SK-N-SH (cell line): ENCODE results near the gene CNST. TPM values are rescaled to one million over a fixed set of nuclear protein-coding genes. Genes with fewer than 3 reads are reported as not detected.
"Not testable (repeated sequence)": the region's sequence is repeated elsewhere in the genome, so short reads cannot be mapped to it uniquely, and the experiment has no call there.

Source experiments
- CTCF ChIA-PET: fragments of 300-600, 350-600 bp; formaldehyde crosslinking; extraction: SDS; loops from one replicate; lab custom pipeline; 2021; lab: Yijun Ruan, JAX
- POLR2A ChIA-PET: fragments of 350-600 bp; sonication (Branson Sonifier 250); formaldehyde crosslinking; extraction: SDS; loops from one replicate; lab custom pipeline; 2020; ENCODE audit warnings: antibody characterized with exemption, inconsistent platforms; lab: Yijun Ruan, JAX
- DNase-seq: peaks from one replicate; pipeline ENCODE4 v3.0.0; 2012
- H2AFZ ChIP-seq: fragments of 200-600 bp; sonication (generic); 2 replicates; pipeline ENCODE4 v1.8.1; 2016; ENCODE audit warnings: antibody characterized with exemption, mild to moderate bottlenecking, low read depth
- H3F3A ChIP-seq: fragments of 200-600 bp; sonication (generic); replicated peaks from 2 replicates; pipeline ENCODE3; 2016; ENCODE audit warnings: antibody characterized with exemption, mild to moderate bottlenecking; ENCODE audit not compliant: insufficient read depth
- H3K27ac ChIP-seq, 2 experiments: fragments of 200-500 bp in 1 of 2; fragments of 200-600 bp in 1 of 2; sonication (Bioruptor generic) in 1 of 2; sonication (generic), shearing (Covaris generic) in 1 of 2; 2 replicates each; pipeline versions ENCODE4 v1.5.1 to v1.6.1; 2014 to 2016; ENCODE audit warnings: low read depth in 2 of 2, inconsistent platforms in 1 of 2, low read length in 1 of 2, mild to moderate bottlenecking in 1 of 2, mixed read lengths in 1 of 2
- H3K27me3 ChIP-seq: fragments of 200-600 bp; sonication (generic), shearing (Covaris generic); 2 replicates; pipeline ENCODE4 v1.6.1; 2016; ENCODE audit warnings: mixed run types; ENCODE audit not compliant: insufficient read depth
- H3K36me3 ChIP-seq, 2 experiments: fragments of 200-500 bp in 1 of 2; fragments of 200-600 bp in 1 of 2; sonication (Bioruptor generic) in 1 of 2; sonication (generic) in 1 of 2; replicated peaks in 1 of 2; 2 replicates each; pipeline versions ENCODE3 to v1.5.1; 2014 to 2016; ENCODE audit warnings: low read length in 1 of 2, mild to moderate bottlenecking in 1 of 2; ENCODE audit not compliant: insufficient read depth in 2 of 2, control insufficient read depth in 1 of 2
- H3K4me1 ChIP-seq, 2 experiments: fragments of 200-500 bp in 1 of 2; fragments of 200-600 bp in 1 of 2; sonication (Bioruptor generic) in 1 of 2; sonication (generic), shearing (Covaris generic) in 1 of 2; 2 replicates each; pipeline versions ENCODE4 v1.5.1 to v1.6.1; 2014 to 2016; ENCODE audit warnings: low read depth in 1 of 2, low read length in 1 of 2, mixed run types in 1 of 2; ENCODE audit not compliant: insufficient read depth in 2 of 2, control insufficient read depth in 1 of 2
- H3K4me2 ChIP-seq: fragments of 200-600 bp; sonication (generic), shearing (Covaris generic); 2 replicates; pipeline ENCODE4 v1.6.1; 2017; ENCODE audit warnings: mixed run types
- H3K4me3 ChIP-seq, 2 experiments: fragments of 200-500 bp in 1 of 2; fragments of 200-600 bp in 1 of 2; sonication (Bioruptor generic) in 1 of 2; sonication (generic), shearing (Covaris generic) in 1 of 2; 2 replicates each; pipeline versions ENCODE4 v1.5.1 to v1.8.1; 2014 to 2016; ENCODE audit warnings: low read depth in 2 of 2, inconsistent platforms in 1 of 2, low read length in 1 of 2, mild to moderate bottlenecking in 1 of 2, mixed read lengths in 1 of 2, moderate library complexity in 1 of 2
- H3K79me2 ChIP-seq: fragments of 200-600 bp; sonication (generic); 2 replicates; pipeline ENCODE4 v1.8.1; 2017; ENCODE audit warnings: mild to moderate bottlenecking; ENCODE audit not compliant: insufficient read depth
- H3K9ac ChIP-seq: fragments of 200-600 bp; sonication (generic); 2 replicates; pipeline ENCODE4 v1.6.1; 2017; ENCODE audit warnings: mixed run types
- H3K9me2 ChIP-seq: fragments of 200-600 bp; sonication (generic); 2 replicates; pipeline ENCODE4 v1.6.1; 2017; ENCODE audit warnings: mixed run types
- H3K9me3 ChIP-seq: fragments of 200-600 bp; sonication (generic); 2 replicates; pipeline ENCODE4 v1.6.1; 2017; ENCODE audit warnings: mixed run types, mild to moderate bottlenecking, moderate library complexity
- H4K20me1 ChIP-seq: fragments of 200-600 bp; sonication (generic); 2 replicates; pipeline ENCODE4 v1.6.1; 2017; ENCODE audit warnings: mild to moderate bottlenecking, mixed run types; ENCODE audit not compliant: insufficient read depth
- CTCF ChIP-seq: fragments of 200-600 bp; sonication (generic); IDR thresholded peaks from 2 replicates; pipeline ENCODE4 v1.6.1; 2017; ENCODE audit warnings: antibody characterized with exemption, mild to moderate bottlenecking, moderate library complexity
- FOSL2 ChIP-seq: IDR thresholded peaks from 2 replicates; pipeline ENCODE4 v1.4.0; 2012; ENCODE audit warnings: low read depth, mild to moderate bottlenecking, moderate library complexity, borderline replicate concordance
- FOXM1 ChIP-seq: IDR thresholded peaks from 2 replicates; pipeline ENCODE4 v1.4.0; 2012; ENCODE audit warnings: low read depth, mild to moderate bottlenecking
- IRF3 ChIP-seq: fragments of 150-350 bp; IDR thresholded peaks from 2 replicates; pipeline ENCODE4 v1.6.1; 2016; ENCODE audit warnings: mild to moderate bottlenecking, low read depth, low read length
- MAX ChIP-seq: IDR thresholded peaks from 2 replicates; pipeline ENCODE4 v1.4.0; 2012; ENCODE audit warnings: low read depth
- MXI1 ChIP-seq: IDR thresholded peaks from 2 replicates; pipeline ENCODE4 v1.6.1; 2012; ENCODE audit warnings: mild to moderate bottlenecking, low read depth, low read length, improper control_type of control experiment
- NFIC ChIP-seq: IDR thresholded peaks from 2 replicates; pipeline ENCODE4 v1.4.0; 2012; ENCODE audit warnings: borderline replicate concordance
- RAD21 ChIP-seq: IDR thresholded peaks from 2 replicates; pipeline ENCODE4 v1.6.1; 2012; ENCODE audit warnings: mild to moderate bottlenecking, low read length
- RCOR1 ChIP-seq: fragments of 150-350 bp; IDR thresholded peaks from 2 replicates; pipeline ENCODE4 v1.6.1; 2017; ENCODE audit warnings: antibody characterized with exemption, low read length
- TAF1 ChIP-seq: IDR thresholded peaks from 2 replicates; pipeline ENCODE4 v1.6.1; 2012; ENCODE audit warnings: low read depth, mild to moderate bottlenecking, low read length, moderate library complexity, borderline replicate concordance
- USF1 ChIP-seq: IDR thresholded peaks from 2 replicates; pipeline ENCODE4 v1.4.0; 2012; ENCODE audit warnings: low read depth, borderline replicate concordance
- YY1 ChIP-seq: IDR thresholded peaks from 2 replicates; pipeline ENCODE4 v1.4.0; 2012; ENCODE audit warnings: low read depth, mild to moderate bottlenecking
- WGBS: methylation state at CpG from one replicate; pipeline ENCODE4 v1.1.6; 2017; ENCODE audit warnings: low lambda C conversion rate; 5-methylcytosine and 5-hydroxymethylcytosine counted together
- polyA plus RNA-seq, 3 experiments: library from polyadenylated mRNA; depleted of rRNA; stranded (reverse); fragments of >200 nt; gene quantifications; 2 replicates each; pipeline ENCODE4 v1.2.3, GENCODE V29; 2012
- TF ChIP-seq, protein P1 (sequence below): IDR thresholded peaks from 2 replicates; pipeline ENCODE4 v1.4.0; 2012; ENCODE audit warnings: low read depth, borderline replicate concordance

Gene CNST
- polyA plus RNA-seq, 1 of the 3 experiments (the other 2 are of a cell fraction), result 21.7 TPM

DNA sequence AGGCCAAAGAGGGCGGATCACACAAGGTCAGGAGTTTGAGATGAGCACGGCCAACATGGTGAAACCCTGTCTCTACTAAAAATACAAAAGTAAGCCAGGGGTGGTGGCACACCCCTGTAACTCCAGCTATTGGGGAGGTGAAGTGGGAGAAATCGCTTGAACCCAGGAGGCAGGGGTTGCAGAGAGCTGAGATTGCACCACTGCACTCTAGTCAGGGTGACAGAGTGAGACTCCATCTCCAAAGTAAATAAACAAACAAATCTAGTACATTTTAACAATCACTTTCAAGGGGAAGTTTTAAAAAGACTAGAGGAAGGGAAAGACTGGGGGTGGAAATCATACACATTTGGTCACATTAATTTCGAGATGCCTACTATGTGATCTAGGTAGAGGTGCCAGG lies 6.9 kb upstream of the CNST start:
- H3K9me2 ChIP-seq, result no peaks in the 10 kb centered on the region
- H3K27ac ChIP-seq, result no peak overlapping the region
- H3F3A ChIP-seq, result peaks cover 3% of the 10 kb centered on the region
- POLR2A ChIA-PET, result interaction anchor here (0.6 kb wide), 1 partner anchor 13 kb away, joined by 3 read pairs; no protein-coding TSS in a partner anchor
- peaks cover 0 to 5% of the 10 kb centered on the region in 2 experiments; a peak in 1 of 4 replicates for H3K4me1 ChIP-seq
- DNase-seq, result no peak
- no peaks in the 10 kb centered on the region for H3K9me3 ChIP-seq
- peaks cover 85% of the 10 kb centered on the region for H3K79me2 ChIP-seq
- H2AFZ ChIP-seq, result no peak overlapping the region
- H3K27me3 ChIP-seq, result no peaks in the 10 kb centered on the region
- H3K36me3 ChIP-seq, result peaks cover 50 to 72% of the 10 kb centered on the region in 2 experiments
- H3K9ac ChIP-seq, result no peak overlapping the region
- no peak for TF ChIP-seq IRF3
- no peak for TF ChIP-seq TAF1
- TF ChIP-seq FOXM1, result no peak
- TF ChIP-seq NFIC, result no peak
- no peak for TF ChIP-seq FOSL2
- TF ChIP-seq RCOR1, result no peak
- no peak for TF ChIP-seq USF1
- TF ChIP-seq, protein P1, sequence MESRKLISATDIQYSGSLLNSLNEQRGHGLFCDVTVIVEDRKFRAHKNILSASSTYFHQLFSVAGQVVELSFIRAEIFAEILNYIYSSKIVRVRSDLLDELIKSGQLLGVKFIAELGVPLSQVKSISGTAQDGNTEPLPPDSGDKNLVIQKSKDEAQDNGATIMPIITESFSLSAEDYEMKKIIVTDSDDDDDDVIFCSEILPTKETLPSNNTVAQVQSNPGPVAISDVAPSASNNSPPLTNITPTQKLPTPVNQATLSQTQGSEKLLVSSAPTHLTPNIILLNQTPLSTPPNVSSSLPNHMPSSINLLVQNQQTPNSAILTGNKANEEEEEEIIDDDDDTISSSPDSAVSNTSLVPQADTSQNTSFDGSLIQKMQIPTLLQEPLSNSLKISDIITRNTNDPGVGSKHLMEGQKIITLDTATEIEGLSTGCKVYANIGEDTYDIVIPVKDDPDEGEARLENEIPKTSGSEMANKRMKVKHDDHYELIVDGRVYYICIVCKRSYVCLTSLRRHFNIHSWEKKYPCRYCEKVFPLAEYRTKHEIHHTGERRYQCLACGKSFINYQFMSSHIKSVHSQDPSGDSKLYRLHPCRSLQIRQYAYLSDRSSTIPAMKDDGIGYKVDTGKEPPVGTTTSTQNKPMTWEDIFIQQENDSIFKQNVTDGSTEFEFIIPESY, result no peak
- no peak for TF ChIP-seq RAD21
- TF ChIP-seq MXI1, result no peak
- no peak for TF ChIP-seq YY1
- no peak for TF ChIP-seq MAX
- H4K20me1 ChIP-seq, result no peaks in the 10 kb centered on the region
- H3K4me3 ChIP-seq, result no peak overlapping the region
- H3K4me2 ChIP-seq, result no peak overlapping the region
- CTCF ChIA-PET, result interaction anchor here (0.6 kb wide), 1 partner anchor 1794 kb away, joined by 3 read pairs; no protein-coding TSS in a partner anchor
- WGBS, result 97% methylated on average over 4 of the region's 4 CpGs

GRCh38 chr1:246560833-246561232 lies 5.4 kb upstream of the CNST start:
- H3K27me3 ChIP-seq, H3K4me1 ChIP-seq, H3K9me3 ChIP-seq, H3K4me2 ChIP-seq, DNase-seq, H3K9ac ChIP-seq, H3K27ac ChIP-seq, H3K9me2 ChIP-seq, H3F3A ChIP-seq, H4K20me1 ChIP-seq, H3K4me3 ChIP-seq, POLR2A ChIA-PET, H2AFZ ChIP-seq: not testable (repeated sequence)
- CTCF ChIA-PET, result interaction anchor here (0.7 kb wide), 1 partner anchor 17 kb away, joined by 3 read pairs; no protein-coding TSS in a partner anchor
- Histone ChIP-seq H3K36me3 (peaks cover 46 to 66% of the 10 kb centered on the region in 2 experiments), H3K79me2 (peaks cover 95% of the 10 kb centered on the region)
- 96% methylated on average over 10 of the region's 10 CpGs for WGBS
- TF ChIP-seq CTCF, result peak; percentile 22; the same call in 1 of the 2 replicates
